GM12874 (cell line): Measurements from ENCODE around the gene ARIH1.

Source experiments
- CTCF ChIP-seq: IDR thresholded peaks from 2 replicates; pipeline ENCODE4 v1.5.1; 2011; ENCODE audit warnings: low read depth, mild to moderate bottlenecking, control low read depth, low read length, moderate library complexity; ENCODE audit not compliant: insufficient read depth

ARIH1 gene

GRCh38 chr15:72521682-72522081 lies 47.6 kb downstream of the ARIH1 start:
- no peak for TF ChIP-seq CTCF

GRCh38 chr15:72532991-72533601 lies 59.0 kb downstream of the ARIH1 start:
- TF ChIP-seq CTCF = peak; percentile 51

- no peak for TF ChIP-seq CTCF
Observed at GRCh38 chr15:72534523-72534922, 60.4 kb downstream of the ARIH1 start.

GRCh38 chr15:72535911-72536310 lies 61.8 kb downstream of the ARIH1 start:
- TF ChIP-seq CTCF = no peak

- TF ChIP-seq CTCF = no peak
Observed at GRCh38 chr15:72536506-72536905, 62.4 kb downstream of the ARIH1 start.

- TF ChIP-seq CTCF = no peak
Observed at GRCh38 chr15:72538931-72539330, 64.8 kb downstream of the ARIH1 start.

GRCh38 chr15:72540606-72541237 lies 66.6 kb downstream of the ARIH1 start:
- TF ChIP-seq CTCF = no peak
